Measurements from ENCODE around the gene LGI2.

DNA sequence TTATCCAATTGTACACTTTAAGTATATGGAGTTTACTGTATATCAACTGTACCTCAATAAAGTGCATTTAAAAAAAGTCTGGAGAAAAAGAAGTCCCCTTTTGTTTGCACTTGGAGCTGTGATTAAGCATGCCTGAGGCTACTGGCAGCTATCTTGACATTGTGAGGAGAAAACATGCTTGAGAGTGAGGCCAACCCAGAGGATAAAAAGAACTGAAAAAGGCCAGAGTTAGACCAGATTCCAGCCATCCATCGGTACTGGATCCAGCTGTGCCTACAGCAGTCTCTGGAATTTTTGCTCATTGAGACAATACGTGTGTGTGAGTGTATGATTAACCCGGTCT is 57.4 kb downstream of the LGI2 start:
- TF ChIP-seq JUNB (IDR thresholded peaks at IDR 0.05; ENCODE audit: unreplicated experiment) (no peak), POLR2AphosphoS5 (IDR thresholded peaks at IDR 0.05; ENCODE audit: low read depth) (no peak), ZNF331 (CRISPR knock-in tag; IDR thresholded peaks at IDR 0.05; ENCODE audit: low read depth) (no peak), EZH2 (IDR thresholded peaks at IDR 0.05; ENCODE audit: low read depth, unreplicated experiment) (no peak), NANOG (IDR thresholded peaks at IDR 0.05; ENCODE audit: borderline replicate concordance) (no peak), CREB1 (CRISPR knock-in tag; IDR thresholded peaks at IDR 0.05; ENCODE audit: low read depth) (no peak), REST (IDR thresholded peaks at IDR 0.05; ENCODE audit: unreplicated experiment) (no peak)
- TF ChIP-seq, protein P1, sequence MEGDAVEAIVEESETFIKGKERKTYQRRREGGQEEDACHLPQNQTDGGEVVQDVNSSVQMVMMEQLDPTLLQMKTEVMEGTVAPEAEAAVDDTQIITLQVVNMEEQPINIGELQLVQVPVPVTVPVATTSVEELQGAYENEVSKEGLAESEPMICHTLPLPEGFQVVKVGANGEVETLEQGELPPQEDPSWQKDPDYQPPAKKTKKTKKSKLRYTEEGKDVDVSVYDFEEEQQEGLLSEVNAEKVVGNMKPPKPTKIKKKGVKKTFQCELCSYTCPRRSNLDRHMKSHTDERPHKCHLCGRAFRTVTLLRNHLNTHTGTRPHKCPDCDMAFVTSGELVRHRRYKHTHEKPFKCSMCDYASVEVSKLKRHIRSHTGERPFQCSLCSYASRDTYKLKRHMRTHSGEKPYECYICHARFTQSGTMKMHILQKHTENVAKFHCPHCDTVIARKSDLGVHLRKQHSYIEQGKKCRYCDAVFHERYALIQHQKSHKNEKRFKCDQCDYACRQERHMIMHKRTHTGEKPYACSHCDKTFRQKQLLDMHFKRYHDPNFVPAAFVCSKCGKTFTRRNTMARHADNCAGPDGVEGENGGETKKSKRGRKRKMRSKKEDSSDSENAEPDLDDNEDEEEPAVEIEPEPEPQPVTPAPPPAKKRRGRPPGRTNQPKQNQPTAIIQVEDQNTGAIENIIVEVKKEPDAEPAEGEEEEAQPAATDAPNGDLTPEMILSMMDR (conservative IDR thresholded peaks at IDR 0.05; ENCODE audit: low read depth in 2 of 2) = no peak
